Left lung (tissue), 10 donors: ENCODE measurements around the gene ERCC2. TPM values are rescaled to one million over a fixed set of nuclear protein-coding genes. Genes with fewer than 3 reads are reported as not detected.
"Not testable (repeated sequence)": the region's sequence is repeated elsewhere in the genome, so short reads cannot be mapped to it uniquely, and the experiment has no call there.

Source experiments
- ATAC-seq: fragments of 200-7000 bp; cut with Tn5 transposase; one replicate; pipeline ENCODE4 v1.9.1; 2020; ENCODE audit warnings: moderate library complexity
- DNase-seq, 4 donors: peaks; one replicate each; pipeline ENCODE4 v3.0.0-alpha.2; 2013 to 2020
- H3K27ac ChIP-seq, 2 donors: fragments of 200-600 bp; sonication (generic) in 1 of 2; one replicate each; pipeline versions ENCODE4 v1.5.0 to v1.8.0; 2020 to 2021
- H3K27me3 ChIP-seq, 2 donors: fragments of 200-600 bp; sonication (generic) in 1 of 2; one replicate each; pipeline versions ENCODE4 v1.5.0 to v1.8.0; 2020 to 2021
- H3K36me3 ChIP-seq, 2 donors: fragments of 200-600 bp; sonication (generic) in 1 of 2; one replicate each; pipeline versions ENCODE4 v1.5.0 to v1.8.0; 2020 to 2021
- H3K4me1 ChIP-seq, 2 donors: fragments of 200-600 bp; one replicate each; pipeline ENCODE4 v1.8.0; 2021
- H3K4me3 ChIP-seq, 2 donors: fragments of 200-600 bp; sonication (generic) in 1 of 2; one replicate each; pipeline versions ENCODE4 v1.5.0 to v1.8.0; 2020 to 2021; ENCODE audit warnings: mild to moderate bottlenecking in 1 of 2
- H3K9me3 ChIP-seq, 2 donors: fragments of 200-600 bp; sonication (generic) in 1 of 2; one replicate each; pipeline versions ENCODE4 v1.5.0 to v1.8.0; 2020 to 2021
- intact Hi-C, 2 donors: fragments of 100-400 bp; cut with DNase I; formaldehyde crosslinking; loops; one replicate each; pipeline versions ENCODE4 v1.11.2 to v1.14.2; 2022
- polyA plus RNA-seq, 6 donors: library from polyadenylated mRNA; unstranded; fragments of 120-200 nt; gene quantifications; one replicate each; pipeline ENCODE4 v1.2.1, GENCODE V29; 2013; ENCODE audit not compliant: insufficient read length in 6 of 6
- total RNA-seq, 2 donors: library from RNA; stranded (reverse); fragmentation: NEBNext Ultra II Directional; extraction: Animal tissue kit (Norgen Biotek cat#: 25700); gene quantifications; one replicate each; pipeline ENCODE4 v1.2.1, GENCODE V29; 2021
- TF ChIP-seq, protein P1 (sequence below), 2 donors: fragments of 200-600 bp; sonication (generic) in 1 of 2; IDR thresholded peaks; one replicate each; pipeline versions ENCODE4 v1.5.0 to v1.8.0; 2021; ENCODE audit warnings: antibody characterized with exemption in 2 of 2
- donor health status: DM: no; HTN: yes; CAD: no.
- donor health status: DM: no; HTN: no; CAD: no.

The ERCC2 gene
- total and polyA plus RNA-seq, 8 donors = 21.2 to 36.7 (median 31.3) TPM

DNA sequence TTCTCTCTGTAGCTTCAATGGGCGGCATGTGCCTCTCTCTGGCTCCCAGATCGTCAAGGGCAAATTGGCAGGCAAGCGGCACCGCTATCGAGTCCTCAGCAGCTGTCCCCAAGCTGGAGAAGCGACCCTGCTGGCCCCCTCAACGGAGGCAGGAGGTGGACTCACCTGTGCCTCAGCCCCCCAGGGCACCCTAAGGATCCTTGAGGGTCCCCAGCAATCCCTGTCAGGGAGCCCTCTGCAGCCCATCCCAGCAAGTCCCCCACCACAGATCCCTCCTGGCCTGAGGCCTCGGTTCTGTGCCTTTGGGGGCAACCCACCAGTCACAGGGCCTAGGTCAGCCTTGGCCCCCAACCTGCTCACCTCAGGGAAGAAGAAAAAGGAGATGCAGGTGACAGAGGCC is 37.7 kb upstream of the ERCC2 start:
- Histone ChIP-seq H3K4me1 (peaks cover 24 to 48% of the 10 kb centered on the region in 2 donors), H3K4me3 (no peak overlapping the region), H3K27ac (no peak overlapping the region), H3K27me3 (peaks cover 0 to 25% of the 10 kb centered on the region in 2 donors), H3K36me3 (peaks cover 0 to 19% of the 10 kb centered on the region in 2 donors), H3K9me3 (no peaks in the 10 kb centered on the region)
- ATAC-seq = no peak
- TF ChIP-seq, protein P1, sequence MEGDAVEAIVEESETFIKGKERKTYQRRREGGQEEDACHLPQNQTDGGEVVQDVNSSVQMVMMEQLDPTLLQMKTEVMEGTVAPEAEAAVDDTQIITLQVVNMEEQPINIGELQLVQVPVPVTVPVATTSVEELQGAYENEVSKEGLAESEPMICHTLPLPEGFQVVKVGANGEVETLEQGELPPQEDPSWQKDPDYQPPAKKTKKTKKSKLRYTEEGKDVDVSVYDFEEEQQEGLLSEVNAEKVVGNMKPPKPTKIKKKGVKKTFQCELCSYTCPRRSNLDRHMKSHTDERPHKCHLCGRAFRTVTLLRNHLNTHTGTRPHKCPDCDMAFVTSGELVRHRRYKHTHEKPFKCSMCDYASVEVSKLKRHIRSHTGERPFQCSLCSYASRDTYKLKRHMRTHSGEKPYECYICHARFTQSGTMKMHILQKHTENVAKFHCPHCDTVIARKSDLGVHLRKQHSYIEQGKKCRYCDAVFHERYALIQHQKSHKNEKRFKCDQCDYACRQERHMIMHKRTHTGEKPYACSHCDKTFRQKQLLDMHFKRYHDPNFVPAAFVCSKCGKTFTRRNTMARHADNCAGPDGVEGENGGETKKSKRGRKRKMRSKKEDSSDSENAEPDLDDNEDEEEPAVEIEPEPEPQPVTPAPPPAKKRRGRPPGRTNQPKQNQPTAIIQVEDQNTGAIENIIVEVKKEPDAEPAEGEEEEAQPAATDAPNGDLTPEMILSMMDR (IDR thresholded peaks at IDR 0.05) = no peak
- intact Hi-C loops = no loop called here
- DNase-seq = no peak

DNA sequence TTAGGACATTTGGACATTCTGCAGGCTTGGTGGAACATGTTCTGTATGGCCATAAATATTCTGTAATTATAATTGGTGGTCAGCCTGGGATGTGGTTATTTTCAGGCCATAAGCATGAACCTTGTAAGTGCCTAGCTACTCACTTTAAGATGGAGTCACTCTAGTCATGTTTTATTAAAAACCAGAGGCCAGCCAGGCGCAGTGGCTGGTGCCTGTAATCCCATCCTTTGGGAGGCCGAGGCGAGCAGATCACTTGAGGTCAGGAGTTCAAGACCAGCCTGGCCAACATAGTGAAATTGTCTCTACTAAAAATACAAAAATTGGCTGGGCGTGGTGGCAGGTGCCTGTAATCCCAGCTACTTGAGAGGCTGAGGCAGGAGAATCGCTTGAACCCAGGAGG is 37.2 kb upstream of the ERCC2 start:
- intact Hi-C loops, H3K9me3 ChIP-seq, DNase-seq: not testable (repeated sequence)

DNA sequence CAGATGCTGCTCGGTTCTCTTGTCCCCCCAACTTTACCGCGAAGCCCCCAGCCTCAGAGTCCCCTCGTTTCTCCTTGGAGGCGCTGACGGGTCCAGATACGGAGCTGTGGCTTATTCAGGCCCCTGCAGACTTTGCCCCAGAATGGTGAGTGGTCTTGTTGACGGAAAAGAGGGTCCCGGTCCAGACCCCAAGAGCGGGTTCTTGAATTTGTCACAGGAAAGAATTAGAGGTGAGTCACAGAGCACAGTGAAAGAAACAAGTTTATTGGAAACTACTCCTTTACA is 36.7 kb upstream of the ERCC2 start:
- no peak overlapping the region for H3K27ac ChIP-seq

More for the DNA sequence above, 37.2 kb upstream of the ERCC2 start:
- ATAC-seq, H3K27ac ChIP-seq: not testable (repeated sequence)
- Histone ChIP-seq H3K36me3 (peaks cover 0 to 13% of the 10 kb centered on the region in 2 donors), H3K27me3 (peaks cover 0 to 30% of the 10 kb centered on the region in 2 donors), H3K4me3 (peak overlapping the region in 1 of 2 donors; percentile 70), H3K4me1 (peaks cover 29 to 54% of the 10 kb centered on the region in 2 donors)

DNA sequence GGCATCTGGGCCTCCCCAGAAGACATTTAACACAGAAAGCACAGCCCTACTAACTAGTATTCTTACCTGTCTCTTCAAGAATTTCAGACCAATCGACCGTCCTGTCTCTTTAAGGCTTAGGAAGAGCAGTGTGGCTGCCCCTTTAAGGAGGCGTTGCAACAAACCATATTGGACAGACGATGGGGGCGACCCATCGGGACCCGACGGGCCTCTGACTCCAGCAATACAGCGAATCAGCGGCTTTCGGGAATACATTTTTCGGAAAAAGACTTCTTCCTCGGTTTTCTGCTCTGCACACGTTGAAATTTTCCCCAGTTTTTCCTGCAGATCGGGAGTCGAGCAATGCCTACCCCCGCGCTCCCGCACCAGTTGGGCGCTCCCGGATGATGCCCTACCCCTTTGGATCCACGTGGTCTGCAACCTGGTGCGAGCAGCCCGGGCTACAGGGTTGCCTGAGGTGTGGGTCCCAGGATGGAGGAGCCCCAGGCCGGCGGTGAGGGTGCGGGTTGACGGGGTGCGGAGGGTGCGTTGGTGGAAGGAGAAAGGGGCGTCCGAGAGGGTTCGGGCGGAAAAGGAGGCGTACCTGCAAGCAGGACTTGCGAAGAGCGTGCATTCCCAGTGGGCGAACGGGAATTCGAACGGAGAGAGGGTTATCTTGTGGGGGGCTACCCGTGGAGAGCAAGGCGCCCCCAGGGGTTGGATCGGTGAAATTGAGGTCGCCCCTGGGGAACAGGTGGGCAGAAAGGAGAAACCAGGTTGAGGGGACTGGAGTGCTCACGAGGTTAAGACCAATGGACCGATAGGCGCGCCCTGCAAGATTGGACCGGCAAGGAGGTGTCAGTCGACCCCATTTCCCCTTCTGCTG is 36.1 kb upstream of the ERCC2 start, which contains the start of gene POLR1G:
Gene POLR1G, plus strand, starts transcription at position 419 of the 865 bp plus-strand sequence. Its CDS starts 53 bp downstream, at position 472.
- Histone ChIP-seq H3K9me3 (no peaks in the 10 kb centered on the region), H3K4me1 (peaks cover 30 to 62% of the 10 kb centered on the region in 2 donors), H3K36me3 (peaks cover 0 to 7% of the 10 kb centered on the region in 2 donors), H3K4me3 (peak within 1 kb of the TSS; percentile 70 to 89), H3K27ac (peak within 1 kb of the TSS; percentile 92 to 95), H3K27me3 (peaks cover 0 to 41% of the 10 kb centered on the region in 2 donors)
- DNase-seq (peak; percentile 82 to 90 (median 84)), ATAC-seq (peak; percentile 68)
- TF ChIP-seq, protein P1 (IDR thresholded peaks at IDR 0.05) = no peak
- intact Hi-C loops = no loop called here

More for the DNA sequence above, 36.7 kb upstream of the ERCC2 start:
- peak overlapping the region; percentile 70 to 89 for H3K4me3 ChIP-seq
- ATAC-seq (no peak), DNase-seq (no peak)
- peaks cover 30 to 59% of the 10 kb centered on the region in 2 donors for H3K4me1 ChIP-seq
- no peaks in the 10 kb centered on the region for H3K9me3 ChIP-seq
- TF ChIP-seq, protein P1 (IDR thresholded peaks at IDR 0.05) = no peak
- peaks cover 0 to 8% of the 10 kb centered on the region in 2 donors for H3K36me3 ChIP-seq
- intact Hi-C loops = no loop called here
- peaks cover 0 to 35% of the 10 kb centered on the region in 2 donors for H3K27me3 ChIP-seq

DNA sequence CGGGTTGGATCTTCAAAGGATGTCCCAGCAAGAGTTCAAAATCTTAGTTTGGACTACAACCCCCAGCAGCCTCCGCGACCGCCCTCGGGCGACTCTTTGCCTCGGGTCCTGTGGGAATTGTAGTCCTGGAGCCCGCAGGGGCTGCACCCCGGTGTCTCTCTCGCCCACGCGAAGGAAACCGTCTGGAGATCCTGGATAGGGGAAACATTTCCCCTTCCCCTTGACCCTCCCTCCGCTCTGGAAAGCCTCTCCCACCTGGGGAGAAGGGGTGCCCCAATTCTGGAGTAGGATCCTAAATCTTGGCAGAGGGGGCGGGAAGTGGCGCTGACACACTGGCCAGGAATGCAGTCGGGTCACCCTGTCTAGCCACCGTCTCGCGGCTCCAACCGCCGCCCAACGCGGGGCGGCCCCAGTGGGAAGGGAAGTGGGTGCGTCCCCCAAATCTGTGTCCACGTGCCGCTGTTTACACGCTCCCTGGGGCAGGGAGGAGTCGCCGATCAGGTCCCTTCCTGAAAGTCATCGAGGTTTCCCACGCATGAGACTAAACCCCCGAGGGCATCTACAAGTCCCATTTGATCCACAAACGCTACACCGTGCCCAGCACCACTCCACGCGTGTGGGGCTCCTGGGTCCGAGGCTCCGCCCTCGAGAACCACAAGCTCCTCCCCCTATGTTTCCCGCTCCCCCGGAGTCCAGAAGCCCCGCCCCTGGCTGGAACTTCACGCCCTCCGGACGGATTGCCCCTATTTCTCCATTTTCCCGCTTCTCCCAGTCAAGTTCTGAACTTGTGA is 35.3 kb upstream of the ERCC2 start:
- Histone ChIP-seq H3K27ac (peak overlapping the region; percentile 92 to 95), H3K4me3 (peak overlapping the region; percentile 70 to 89), H3K36me3 (peaks cover 0 to 7% of the 10 kb centered on the region in 2 donors), H3K27me3 (peaks cover 0 to 41% of the 10 kb centered on the region in 2 donors), H3K4me1 (peaks cover 30 to 62% of the 10 kb centered on the region in 2 donors), H3K9me3 (no peaks in the 10 kb centered on the region)
- ATAC-seq = peak; percentile 80
- intact Hi-C loops = no loop called here
- TF ChIP-seq, protein P1 (IDR thresholded peaks at IDR 0.05) = no peak
- DNase-seq = peak; percentile 81 to 94 (median 88)
